GM19035 (cell line): ENCODE measurements around the gene PCP2.
A peak's percentile ranks its signal among the peaks of the same experiment; 100 is the strongest.
"Not testable (repeated sequence)": the region's sequence is repeated elsewhere in the genome, so short reads cannot be mapped to it uniquely, and the experiment has no call there.

Source experiments
- ATAC-seq: cut with Tn5 transposase; IDR thresholded peaks from one replicate; pipeline ENCODE4 v1.9.1; 2021; ENCODE audit not compliant: unreplicated experiment

PCP2 gene

DNA sequence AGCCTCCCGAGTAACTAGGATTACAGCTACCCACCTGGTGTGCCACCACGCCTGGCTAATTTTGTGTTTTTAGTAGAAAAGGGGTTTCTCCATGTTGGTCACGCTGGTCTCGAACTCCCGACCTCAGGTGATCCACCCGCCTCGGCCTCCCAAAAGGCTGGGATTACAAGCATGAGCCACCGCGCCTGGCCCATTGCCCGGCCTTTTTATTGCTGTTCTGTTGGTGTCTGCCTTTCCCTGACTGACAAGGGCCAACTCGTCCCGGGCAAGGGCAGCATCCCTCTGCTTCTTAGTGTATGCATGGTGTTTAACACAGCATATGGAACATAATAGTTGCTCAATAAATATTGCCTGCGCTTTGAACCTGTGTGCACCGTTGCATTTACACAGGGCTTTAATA lies 29.1 kb upstream of the PCP2 start:
- ATAC-seq, result no peak

DNA sequence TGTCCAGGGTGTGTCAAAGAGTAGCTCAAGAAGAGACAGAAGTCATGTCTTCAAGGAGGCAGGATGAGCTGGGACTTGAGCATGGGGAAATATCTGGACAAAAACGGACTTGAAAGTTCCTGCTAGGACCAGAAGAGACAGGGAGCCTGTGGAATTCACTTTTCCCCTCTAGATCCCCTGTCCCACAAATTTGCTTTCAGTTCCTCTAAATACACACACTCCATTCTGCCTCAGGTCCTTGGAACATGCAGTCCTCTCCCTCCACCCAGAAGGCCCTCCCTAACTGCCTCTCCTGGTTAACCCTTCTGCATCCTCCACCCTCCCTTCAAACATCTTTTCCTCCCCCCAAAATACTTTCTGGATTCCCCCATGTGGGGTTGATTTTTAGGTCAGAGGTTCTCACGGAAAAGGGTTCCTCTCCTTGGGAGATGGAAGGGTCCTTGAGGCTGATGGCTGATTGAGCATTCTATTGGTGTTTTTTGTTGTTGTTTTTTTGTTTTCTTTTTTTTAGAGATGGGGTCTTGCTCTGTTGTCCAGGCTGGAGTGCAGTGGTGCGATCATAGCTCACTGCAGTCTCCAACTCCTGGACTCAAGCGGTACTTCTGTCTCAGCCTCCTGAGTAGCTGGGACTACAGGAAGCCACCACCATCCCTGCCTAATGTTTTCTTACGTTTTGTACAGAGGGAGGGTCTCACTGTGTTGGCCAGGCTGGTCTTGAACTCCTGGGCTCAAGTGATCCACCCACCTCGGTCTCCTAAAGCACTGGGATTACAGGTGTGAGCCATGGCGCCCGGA lies 28.4 kb upstream of the PCP2 start:
- ATAC-seq, result no peak

GRCh38 chr19:7658219-7658686 lies 24.7 kb upstream of the PCP2 start:
- peak; percentile 60 for ATAC-seq

DNA sequence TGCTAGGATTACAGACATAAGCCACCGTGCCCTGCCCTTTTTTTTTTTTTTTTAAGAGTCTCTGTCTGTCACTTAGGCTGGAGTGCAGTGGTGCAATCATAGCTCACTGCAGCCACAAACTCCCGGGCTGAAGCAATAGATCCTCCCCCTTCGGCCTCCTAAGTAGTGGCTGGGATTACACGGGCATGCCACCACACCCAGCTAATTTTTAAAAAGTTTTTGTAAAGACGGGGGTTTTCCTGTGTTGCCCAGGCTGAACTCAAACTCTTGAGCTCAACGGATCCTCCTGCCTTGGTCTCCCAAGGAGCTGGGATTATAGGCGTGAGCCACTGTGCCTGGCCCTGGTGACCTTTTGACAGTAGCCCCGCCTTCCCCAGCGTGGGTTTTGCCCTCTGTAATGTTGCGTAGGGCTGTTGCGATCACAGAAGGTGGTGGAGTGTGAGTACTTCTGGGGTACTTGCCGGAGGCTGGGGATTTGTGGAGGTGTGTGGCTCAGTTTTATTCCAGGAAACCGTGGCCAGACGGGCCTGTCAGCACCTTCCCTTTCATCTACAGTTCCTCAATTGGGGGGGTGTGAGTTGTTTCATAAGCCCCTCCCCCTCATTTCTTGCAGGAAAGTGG lies 23.7 kb upstream of the PCP2 start:
- no peak for ATAC-seq

GRCh38 chr19:7655581-7655980 lies 22.1 kb upstream of the PCP2 start:
- no peak for ATAC-seq

GRCh38 chr19:7654401-7654800 lies 20.9 kb upstream of the PCP2 start:
- ATAC-seq, result no peak

- no peak for ATAC-seq
Measured at GRCh38 chr19:7652061-7652641, 18.6 kb upstream of the PCP2 start.

DNA sequence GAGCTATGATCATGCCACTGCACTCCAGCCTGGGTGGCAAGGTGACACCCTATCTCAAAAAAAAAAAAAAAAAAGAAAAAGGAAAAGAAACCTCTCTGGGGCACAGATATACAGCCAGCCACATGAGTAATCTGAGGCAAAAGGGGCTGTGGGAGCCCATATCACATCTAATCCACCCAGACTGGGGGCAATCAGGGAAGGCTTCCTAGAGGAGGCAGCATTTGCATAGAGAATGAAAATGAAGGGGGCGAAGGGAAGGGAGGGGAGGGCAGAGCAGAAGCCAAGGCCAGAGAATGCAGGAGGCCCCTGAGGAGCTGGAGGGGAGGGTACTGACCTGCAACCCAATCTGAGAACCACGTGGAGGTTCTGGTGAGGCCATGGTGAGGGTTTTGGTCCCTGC lies 16.6 kb upstream of the PCP2 start:
- no peak for ATAC-seq

DNA sequence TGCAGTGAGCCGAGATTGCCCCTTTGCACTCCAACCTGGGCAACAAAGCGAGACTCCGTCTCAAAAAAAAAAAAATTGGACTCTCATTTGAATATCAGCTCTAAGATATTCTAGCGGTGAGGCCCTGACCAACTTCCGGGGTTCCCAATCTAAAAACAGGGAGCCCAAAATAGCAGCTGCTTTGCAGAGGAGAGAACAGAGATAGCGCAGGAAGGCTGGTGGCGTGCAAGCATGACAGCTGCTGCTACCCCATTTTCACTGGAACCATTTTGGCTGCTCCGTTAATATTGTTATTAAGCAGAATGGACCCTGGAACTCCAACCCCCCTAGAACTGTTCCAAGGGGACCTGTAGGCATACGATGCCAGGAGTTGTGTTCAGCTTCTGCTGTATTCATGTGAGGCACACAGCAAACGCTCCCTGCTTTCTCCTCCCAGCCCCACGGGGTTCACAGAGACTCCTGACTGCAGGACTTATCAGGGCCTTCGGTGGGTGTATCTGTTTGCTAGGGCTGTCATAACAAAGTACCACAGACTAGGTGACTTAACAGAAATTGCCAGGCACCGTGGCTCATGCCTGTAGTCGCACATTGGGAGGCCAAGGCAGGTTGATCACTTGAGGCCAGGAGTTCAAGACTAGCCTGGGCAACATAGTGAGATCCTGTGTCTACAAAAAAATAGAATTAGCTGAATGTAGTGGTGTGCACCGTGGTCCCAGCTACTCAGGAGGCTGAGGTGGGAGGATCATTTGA lies 14.9 kb upstream of the PCP2 start:
- no peak for ATAC-seq

DNA sequence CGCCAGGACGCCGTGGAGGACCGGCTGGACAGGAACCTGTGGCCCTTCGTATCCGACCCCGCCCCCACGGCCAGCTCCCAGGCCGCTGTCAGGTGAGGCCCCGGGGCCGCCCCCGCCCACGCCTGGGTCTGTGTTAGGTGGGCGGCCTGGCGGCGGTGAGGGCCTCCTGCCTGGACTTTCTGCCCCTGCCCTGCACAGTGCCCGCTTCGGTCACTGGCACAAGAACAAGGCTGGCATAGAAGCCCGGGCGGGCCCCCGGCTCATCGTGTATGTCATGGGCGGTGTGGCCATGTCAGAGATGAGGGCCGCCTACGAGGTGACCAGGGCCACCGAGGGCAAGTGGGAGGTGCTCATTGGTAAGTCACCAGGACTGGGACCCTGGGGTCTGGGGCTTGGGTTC lies 13.6 kb upstream of the PCP2 start:
- ATAC-seq, result no peak

GRCh38 chr19:7646426-7646700 lies 12.8 kb upstream of the PCP2 start:
- no peak for ATAC-seq

- ATAC-seq, result no peak
Measured at GRCh38 chr19:7645656-7646425, 12.3 kb upstream of the PCP2 start.

- ATAC-seq, result no peak
Measured at GRCh38 chr19:7645163-7645562, 11.6 kb upstream of the PCP2 start.

DNA sequence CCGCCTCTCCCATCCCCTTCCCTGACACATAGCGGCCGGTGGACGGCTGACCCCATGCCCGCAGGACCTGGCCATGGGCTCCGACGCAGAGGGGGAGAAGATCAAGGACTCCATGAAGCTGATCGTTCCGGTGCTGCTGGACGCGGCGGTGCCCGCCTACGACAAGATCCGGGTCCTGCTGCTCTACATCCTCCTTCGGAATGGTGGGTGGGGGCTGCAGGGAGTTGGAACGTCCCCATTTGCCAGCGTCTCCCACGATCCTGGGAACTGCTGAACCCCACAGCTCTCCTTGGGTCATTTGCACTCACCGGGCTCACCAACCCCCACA lies 11.0 kb upstream of the PCP2 start:
- ATAC-seq, result no peak

DNA sequence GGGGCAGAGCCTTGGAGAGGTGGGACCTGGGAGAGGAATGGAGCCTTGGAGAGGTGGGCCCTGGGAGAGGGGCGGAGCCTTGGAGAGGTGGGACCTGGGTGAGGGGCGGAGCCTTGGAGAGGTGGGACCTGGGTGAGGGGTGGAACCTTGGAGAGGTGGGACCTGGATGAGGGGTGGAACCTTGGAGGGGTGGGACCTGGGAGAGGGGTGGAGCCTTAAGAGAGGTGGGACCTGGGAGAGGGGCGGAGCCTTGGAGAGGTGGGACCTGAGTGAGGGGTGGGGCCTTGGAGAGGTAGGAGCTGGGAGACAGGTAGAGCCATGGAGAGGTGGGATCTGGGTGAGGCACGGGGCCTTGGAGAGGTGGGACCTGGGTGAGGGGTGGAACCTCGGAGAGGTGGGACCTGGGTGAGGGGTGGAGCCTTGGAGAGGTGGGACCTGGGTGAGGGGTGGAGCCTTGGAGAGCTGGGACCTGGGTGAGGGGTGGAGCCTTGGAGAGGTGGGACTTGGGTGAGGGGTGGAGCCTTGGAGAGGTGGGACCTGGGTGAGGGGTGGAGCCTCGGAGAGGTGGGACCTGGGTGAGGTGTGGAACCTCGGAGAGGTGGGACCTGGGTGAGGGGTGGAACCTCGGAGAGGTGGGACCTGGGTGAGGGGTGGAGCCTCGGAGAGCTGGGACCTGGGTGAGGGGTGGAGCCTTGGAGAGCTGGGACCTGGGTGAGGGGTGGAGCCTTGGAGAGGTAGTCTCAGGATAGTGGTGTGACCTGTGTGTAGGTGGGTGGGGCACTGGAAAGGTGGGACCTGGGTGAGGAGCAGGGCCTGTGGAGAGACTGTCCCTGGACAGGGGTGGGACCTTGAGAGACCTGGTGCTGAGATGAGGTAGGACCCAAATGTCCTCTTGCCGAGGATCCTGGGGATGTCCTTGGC lies 10.4 kb upstream of the PCP2 start:
- not testable (repeated sequence) for ATAC-seq

DNA sequence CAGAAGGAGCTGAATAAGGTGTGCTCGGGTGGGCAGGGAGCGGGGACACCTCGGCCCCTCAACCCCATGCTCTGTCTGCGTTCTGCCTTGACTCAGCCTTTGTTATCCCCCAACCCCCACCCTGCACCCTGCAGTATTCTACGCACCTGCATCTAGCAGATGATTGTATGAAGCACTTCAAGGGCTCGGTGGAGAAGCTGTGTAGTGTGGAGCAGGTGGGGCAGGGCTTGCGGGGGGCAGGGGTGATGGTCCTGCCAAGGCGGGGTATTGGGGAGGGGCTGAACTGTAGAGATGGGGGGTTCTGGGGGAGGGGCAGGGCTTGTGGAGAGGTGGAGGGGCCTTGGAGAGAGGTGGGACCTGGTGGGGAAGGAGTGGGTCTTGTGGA lies 9.5 kb upstream of the PCP2 start:
- ATAC-seq, result no peak

DNA sequence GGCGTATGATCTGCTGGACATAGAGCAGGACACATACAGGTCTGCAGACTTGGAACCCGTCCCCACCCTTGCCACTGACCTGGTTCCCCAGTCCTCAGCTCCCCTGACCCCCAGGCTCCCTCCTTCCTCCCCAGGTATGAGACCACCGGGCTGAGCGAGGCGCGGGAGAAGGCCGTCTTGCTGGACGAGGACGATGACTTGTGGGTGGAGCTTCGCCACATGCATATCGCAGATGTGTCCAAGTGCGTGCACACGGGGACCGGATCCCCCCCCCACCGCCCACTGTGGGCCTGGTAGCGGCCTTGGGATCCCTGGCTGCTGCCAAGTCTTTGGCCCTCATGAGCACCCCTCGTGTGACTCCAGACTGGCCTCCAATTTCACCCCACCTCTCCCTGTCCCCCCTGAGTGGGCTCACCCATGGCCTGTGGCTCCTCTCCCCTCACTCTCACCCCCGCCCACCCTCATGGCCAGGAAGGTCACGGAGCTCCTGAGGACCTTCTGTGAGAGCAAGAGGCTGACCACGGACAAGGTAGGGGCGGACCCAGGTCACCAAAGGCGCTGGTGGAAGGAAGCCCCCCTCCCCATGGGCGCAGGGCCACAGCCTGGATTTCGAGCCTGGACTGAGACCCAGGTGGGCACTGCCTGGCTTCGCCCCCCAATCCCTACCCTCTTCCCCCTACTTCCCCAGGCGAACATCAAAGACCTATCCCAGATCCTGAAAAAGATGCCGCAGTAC lies 8.9 kb upstream of the PCP2 start:
- no peak for ATAC-seq

- no peak for ATAC-seq
Measured at GRCh38 chr19:7641290-7642276, 8.1 kb upstream of the PCP2 start.
